Measurements from ENCODE around the gene LRRC73. TPM values are rescaled to one million over a fixed set of nuclear protein-coding genes. Genes with fewer than 3 reads are reported as not detected.

LRRC73 gene
- total RNA-seq, 4 donors from 2014 or later: 1.2 to 1.5 TPM; not detected in 2

DNA sequence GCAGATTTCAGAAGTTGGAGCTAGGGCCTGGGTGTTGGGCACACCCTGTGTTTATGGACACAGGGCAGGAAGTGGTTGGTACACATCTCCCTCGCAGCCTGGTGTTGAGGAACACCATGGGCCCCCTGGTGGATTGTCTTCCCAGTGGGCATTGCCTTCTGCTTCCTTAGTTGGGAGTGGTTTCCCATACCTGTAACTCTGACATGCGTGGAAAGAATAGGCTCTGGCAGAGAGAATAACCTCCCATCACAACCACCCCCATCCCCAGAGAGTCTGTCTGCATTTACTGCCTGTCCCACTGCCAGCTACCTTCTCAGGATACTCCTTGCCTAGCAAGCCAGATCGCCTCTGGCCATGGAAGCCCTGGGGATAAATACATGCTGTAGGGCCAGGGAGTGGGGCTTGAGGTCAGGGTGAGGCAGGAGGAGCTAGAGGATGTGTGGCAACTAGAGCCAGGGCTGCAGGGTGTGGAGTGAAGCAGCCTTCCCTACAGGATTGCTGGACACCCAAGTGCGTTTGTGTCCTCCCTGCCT, 14.7 kb downstream of the LRRC73 start:
- DNase-seq: no peak
- no peak overlapping the region for H3K27ac ChIP-seq
- no peaks in the 10 kb centered on the region for H3K36me3 ChIP-seq
- H3K9me3 ChIP-seq: no peaks in the 10 kb centered on the region
- TF ChIP-seq, protein P1, sequence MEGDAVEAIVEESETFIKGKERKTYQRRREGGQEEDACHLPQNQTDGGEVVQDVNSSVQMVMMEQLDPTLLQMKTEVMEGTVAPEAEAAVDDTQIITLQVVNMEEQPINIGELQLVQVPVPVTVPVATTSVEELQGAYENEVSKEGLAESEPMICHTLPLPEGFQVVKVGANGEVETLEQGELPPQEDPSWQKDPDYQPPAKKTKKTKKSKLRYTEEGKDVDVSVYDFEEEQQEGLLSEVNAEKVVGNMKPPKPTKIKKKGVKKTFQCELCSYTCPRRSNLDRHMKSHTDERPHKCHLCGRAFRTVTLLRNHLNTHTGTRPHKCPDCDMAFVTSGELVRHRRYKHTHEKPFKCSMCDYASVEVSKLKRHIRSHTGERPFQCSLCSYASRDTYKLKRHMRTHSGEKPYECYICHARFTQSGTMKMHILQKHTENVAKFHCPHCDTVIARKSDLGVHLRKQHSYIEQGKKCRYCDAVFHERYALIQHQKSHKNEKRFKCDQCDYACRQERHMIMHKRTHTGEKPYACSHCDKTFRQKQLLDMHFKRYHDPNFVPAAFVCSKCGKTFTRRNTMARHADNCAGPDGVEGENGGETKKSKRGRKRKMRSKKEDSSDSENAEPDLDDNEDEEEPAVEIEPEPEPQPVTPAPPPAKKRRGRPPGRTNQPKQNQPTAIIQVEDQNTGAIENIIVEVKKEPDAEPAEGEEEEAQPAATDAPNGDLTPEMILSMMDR (IDR thresholded peaks at IDR 0.05): no peak
- no peak for TF ChIP-seq POLR2A (IDR thresholded peaks at IDR 0.05)
- intact Hi-C loops (cut with DNase I; ENCODE audit: low total_unique reads): loop anchor here (10.0 kb wide), 1 partner anchor 131 kb away; the partner anchor contains the start of gene ZNF318
- no peak overlapping the region for H3K4me3 ChIP-seq
- no peaks in the 10 kb centered on the region for H3K27me3 ChIP-seq
- peaks cover 0 to 21% of the 10 kb centered on the region in 2 donors for H3K4me1 ChIP-seq

DNA sequence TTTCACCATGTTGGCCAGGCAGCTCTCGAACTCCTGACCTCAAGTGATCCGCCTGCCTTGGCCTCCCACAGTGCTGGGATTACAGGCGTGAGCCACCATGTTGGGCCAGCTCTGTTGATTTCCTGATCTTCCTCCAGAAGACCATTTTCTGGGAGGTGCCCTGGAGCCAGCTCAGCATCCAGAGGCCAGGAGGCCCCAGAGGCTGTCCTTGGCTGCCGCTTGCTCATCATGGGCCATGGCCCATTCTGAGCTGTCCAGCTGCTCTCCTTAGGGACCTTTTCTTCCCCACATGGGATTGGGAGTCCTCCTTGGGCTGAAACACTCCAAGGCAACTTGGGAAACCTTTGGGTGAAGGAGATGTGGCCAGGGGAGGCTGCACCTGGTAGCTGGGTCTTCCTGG, 15.4 kb downstream of the LRRC73 start:
- no peak for DNase-seq
- H3K27me3 ChIP-seq: no peaks in the 10 kb centered on the region
- intact Hi-C loops (cut with DNase I; ENCODE audit: low total_unique reads): loop anchor here (10.0 kb wide), 1 partner anchor 130 kb away; the partner anchor contains the start of gene ZNF318
- no peaks in the 10 kb centered on the region for H3K9me3 ChIP-seq
- H3K27ac ChIP-seq: no peak overlapping the region
- no peaks in the 10 kb centered on the region for H3K36me3 ChIP-seq
- no peak overlapping the region for H3K4me3 ChIP-seq
- TF ChIP-seq POLR2A (IDR thresholded peaks at IDR 0.05): no peak
- TF ChIP-seq, protein P1 (IDR thresholded peaks at IDR 0.05): no peak
- peaks cover 0 to 21% of the 10 kb centered on the region in 2 donors for H3K4me1 ChIP-seq

DNA sequence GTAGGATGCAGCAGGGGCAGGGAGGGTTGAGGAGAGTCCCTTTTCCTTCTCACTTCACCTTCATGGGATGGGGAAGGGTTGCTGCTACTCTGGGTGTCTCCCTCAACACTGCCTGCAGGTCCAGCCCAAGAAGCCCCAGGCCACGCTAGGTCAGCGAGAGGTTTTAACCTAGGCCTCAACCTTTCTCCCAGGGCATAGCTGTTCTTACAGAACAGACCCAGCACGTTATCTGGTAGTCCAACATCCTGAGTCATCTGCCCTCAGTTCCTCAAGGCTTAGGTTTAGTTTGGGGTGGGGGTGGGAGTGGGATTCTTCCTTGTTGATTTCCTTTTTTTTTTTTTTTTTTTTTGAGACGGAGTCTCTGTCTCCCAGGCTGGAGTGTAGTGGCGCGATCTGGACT, 15.8 kb downstream of the LRRC73 start:
- TF ChIP-seq, protein P1 (IDR thresholded peaks at IDR 0.05): no peak
- TF ChIP-seq POLR2A (IDR thresholded peaks at IDR 0.05): no peak
- peaks cover 0 to 21% of the 10 kb centered on the region in 2 donors for H3K4me1 ChIP-seq
- H3K4me3 ChIP-seq: no peak overlapping the region
- intact Hi-C loops (cut with DNase I; ENCODE audit: low total_unique reads): loop anchor here (10.0 kb wide), 1 partner anchor 130 kb away; the partner anchor contains the start of gene ZNF318
- DNase-seq: no peak
- no peaks in the 10 kb centered on the region for H3K36me3 ChIP-seq
- H3K9me3 ChIP-seq: no peaks in the 10 kb centered on the region
- H3K27ac ChIP-seq: no peak overlapping the region
- H3K27me3 ChIP-seq: no peaks in the 10 kb centered on the region

DNA sequence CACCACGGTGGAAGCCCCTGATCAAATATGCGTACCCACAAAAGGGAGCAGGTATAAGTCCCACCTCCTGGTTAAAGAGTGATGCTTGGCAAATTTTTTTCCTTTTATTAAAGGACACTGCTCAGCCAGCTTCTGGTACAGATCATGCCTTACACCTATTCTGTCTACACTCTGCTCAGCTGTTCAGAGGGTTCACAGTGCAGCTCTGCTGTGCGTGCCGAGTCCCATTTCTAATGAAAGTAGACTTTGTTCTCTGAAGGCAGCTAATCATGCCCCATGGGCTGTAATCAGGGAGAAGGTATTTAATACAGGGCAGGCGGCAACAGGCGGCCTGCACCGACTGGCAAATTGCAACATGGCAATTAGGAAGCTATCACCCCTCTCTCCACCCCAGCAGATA, 16.3 kb downstream of the LRRC73 start:
- Histone ChIP-seq H3K27ac (no peak overlapping the region), H3K9me3 (no peaks in the 10 kb centered on the region), H3K4me1 (peaks cover 0 to 21% of the 10 kb centered on the region in 2 donors), H3K27me3 (no peaks in the 10 kb centered on the region), H3K4me3 (no peak overlapping the region), H3K36me3 (no peaks in the 10 kb centered on the region)
- no peak for DNase-seq
- TF ChIP-seq, protein P1 (IDR thresholded peaks at IDR 0.05): no peak
- no peak for TF ChIP-seq POLR2A (IDR thresholded peaks at IDR 0.05)
- intact Hi-C loops (cut with DNase I; ENCODE audit: low total_unique reads): loop anchor here (10.0 kb wide), 1 partner anchor 129 kb away; the partner anchor contains the start of gene ZNF318

DNA sequence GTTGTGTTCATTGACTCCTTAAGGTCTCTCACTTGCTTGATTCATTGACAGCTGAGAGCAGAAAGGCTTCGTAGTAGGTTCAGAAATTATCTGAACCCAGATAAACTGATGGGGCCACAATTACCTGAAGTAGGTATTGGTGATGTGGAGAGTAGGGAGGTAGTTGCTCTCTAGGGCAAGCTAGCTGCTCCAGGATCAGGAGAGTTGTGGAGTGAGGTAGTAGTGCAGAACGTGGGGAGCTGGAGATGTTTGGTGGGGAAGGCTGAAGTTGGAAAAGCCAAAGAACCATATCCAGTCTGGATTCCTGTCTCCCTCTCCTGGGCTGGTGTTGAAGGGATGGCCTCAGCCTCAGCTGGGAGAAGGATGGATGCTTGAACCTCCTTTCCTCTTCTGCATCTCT, 16.9 kb downstream of the LRRC73 start:
- H3K27ac ChIP-seq: no peak overlapping the region
- H3K4me3 ChIP-seq: no peak overlapping the region
- H3K9me3 ChIP-seq: no peaks in the 10 kb centered on the region
- no peaks in the 10 kb centered on the region for H3K27me3 ChIP-seq
- no peak for TF ChIP-seq POLR2A (IDR thresholded peaks at IDR 0.05)
- TF ChIP-seq, protein P1 (IDR thresholded peaks at IDR 0.05): no peak
- no peak for DNase-seq
- no peaks in the 10 kb centered on the region for H3K36me3 ChIP-seq
- intact Hi-C loops (cut with DNase I; ENCODE audit: low total_unique reads): loop anchor here (10.0 kb wide), 1 partner anchor 128 kb away; the partner anchor contains the start of gene ZNF318
- peaks cover 0 to 21% of the 10 kb centered on the region in 2 donors for H3K4me1 ChIP-seq

Measured in uterus (tissue), 4 donors.